Fibroblast of lung (primary cell): Measurements from ENCODE around the gene C5orf15.

Experiments
- CTCF ChIP-seq, 2 donors: IDR thresholded peaks in 1 of 2; conservative IDR thresholded peaks in 1 of 2; 1 replicate in 1 of 2; 2 replicates in 1 of 2; pipeline ENCODE4 v1.5.1; 2011 to 2012; ENCODE audit warnings: low read length in 2 of 2, control low read depth in 1 of 2, inconsistent platforms in 1 of 2, low read depth in 1 of 2, mild to moderate bottlenecking in 1 of 2
- EZH2 ChIP-seq: IDR thresholded peaks from 2 replicates; pipeline ENCODE4 v1.5.1; 2012; ENCODE audit warnings: low read length, control low read depth, mild to moderate bottlenecking; ENCODE audit errors: missing control alignments

GRCh38 chr5:133952729-133953567, 15.5 kb downstream of the C5orf15 start:
- TF ChIP-seq CTCF (conservative IDR thresholded peaks at IDR 0.05 in 1 of 2, IDR thresholded peaks at IDR 0.05 in 1 of 2; ENCODE audit: low read depth in 1 of 2, low read length in 2 of 2) (no peak), EZH2 (no peak)
